HG03460 (cell line): ENCODE measurements around the gene ZC3H6.

Experiments
- ATAC-seq: cut with Tn5 transposase; IDR thresholded peaks from one replicate; pipeline ENCODE4 v1.9.1; 2021; ENCODE audit not compliant: unreplicated experiment

ZC3H6 gene, protein sequence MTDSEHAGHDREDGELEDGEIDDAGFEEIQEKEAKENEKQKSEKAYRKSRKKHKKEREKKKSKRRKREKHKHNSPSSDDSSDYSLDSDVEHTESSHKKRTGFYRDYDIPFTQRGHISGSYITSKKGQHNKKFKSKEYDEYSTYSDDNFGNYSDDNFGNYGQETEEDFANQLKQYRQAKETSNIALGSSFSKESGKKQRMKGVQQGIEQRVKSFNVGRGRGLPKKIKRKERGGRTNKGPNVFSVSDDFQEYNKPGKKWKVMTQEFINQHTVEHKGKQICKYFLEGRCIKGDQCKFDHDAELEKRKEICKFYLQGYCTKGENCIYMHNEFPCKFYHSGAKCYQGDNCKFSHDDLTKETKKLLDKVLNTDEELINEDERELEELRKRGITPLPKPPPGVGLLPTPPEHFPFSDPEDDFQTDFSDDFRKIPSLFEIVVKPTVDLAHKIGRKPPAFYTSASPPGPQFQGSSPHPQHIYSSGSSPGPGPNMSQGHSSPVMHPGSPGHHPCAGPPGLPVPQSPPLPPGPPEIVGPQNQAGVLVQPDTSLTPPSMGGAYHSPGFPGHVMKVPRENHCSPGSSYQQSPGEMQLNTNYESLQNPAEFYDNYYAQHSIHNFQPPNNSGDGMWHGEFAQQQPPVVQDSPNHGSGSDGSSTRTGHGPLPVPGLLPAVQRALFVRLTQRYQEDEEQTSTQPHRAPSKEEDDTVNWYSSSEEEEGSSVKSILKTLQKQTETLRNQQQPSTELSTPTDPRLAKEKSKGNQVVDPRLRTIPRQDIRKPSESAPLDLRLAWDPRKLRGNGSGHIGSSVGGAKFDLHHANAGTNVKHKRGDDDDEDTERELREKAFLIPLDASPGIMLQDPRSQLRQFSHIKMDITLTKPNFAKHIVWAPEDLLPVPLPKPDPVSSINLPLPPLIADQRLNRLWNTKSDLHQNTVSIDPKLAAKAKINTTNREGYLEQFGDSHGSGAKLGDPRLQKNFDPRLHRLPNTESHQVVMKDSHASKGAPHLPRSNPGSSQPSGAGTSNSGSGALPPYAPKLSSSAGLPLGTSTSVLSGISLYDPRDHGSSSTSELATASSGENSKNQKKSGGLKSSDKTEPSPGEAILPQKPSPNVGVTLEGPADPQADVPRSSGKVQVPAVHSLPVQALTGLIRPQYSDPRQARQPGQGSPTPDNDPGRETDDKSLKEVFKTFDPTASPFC

DNA sequence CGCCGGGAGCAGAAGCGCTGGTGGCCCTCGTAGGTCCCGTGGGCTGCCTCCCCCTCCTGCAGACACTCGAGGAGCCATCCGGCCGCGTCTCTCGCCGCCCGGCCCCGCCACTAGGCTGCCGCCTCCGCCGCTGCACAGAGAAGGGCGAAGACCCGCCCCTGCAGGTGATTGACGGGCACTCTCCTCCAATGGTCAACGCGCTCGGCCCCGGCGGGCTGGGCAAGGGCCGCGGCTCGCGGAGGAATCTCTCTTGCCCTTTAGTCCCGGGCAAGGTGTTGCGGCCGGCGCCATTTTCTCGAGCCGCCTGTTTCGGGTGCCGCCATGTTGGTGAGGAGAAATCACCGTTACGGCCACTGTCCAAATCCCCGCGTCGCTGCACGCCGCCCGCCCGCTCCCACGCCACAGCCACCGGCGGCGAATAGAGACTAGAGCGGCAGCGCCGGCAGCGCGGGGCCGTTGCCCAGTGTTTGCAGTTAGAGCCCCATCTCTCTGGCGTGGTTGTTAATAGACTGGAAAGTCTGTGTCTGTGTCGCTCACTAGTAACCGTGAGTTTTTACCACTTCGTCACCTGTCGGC, at the start of gene ZC3H6:
TSS of gene ZC3H6 (plus strand) at position 287 of the 576 bp plus-strand sequence. CDS start 398 bp downstream, outside the sequence.
- ATAC-seq = peak; percentile 94

DNA sequence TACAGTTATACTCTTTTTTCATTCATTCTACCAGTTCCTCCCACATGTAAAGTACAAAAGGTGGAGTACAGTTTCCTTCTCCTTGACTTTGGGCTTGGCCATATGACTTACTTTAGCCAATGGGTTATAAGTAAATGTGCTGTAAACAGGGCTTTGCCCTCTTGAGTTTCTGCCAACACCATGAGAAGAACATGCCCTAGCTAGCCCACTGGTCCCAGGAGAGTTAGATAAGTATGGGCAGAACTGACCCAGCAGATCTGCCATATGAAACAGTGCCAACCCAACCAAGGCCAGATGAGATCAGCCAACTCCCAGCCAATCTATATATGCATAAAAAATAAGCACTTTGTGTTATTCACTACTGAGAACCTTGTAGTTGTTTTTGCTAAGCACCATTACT, 46.0 kb upstream of the ZC3H6 start:
- ATAC-seq = no peak

GRCh38 chr2:112230371-112230770, 45.0 kb upstream of the ZC3H6 start:
- no peak for ATAC-seq

- ATAC-seq = no peak
Observed at GRCh38 chr2:112239862-112240261, 35.5 kb upstream of the ZC3H6 start.

- ATAC-seq = no peak
Observed at GRCh38 chr2:112242384-112242783, 33.0 kb upstream of the ZC3H6 start.

DNA sequence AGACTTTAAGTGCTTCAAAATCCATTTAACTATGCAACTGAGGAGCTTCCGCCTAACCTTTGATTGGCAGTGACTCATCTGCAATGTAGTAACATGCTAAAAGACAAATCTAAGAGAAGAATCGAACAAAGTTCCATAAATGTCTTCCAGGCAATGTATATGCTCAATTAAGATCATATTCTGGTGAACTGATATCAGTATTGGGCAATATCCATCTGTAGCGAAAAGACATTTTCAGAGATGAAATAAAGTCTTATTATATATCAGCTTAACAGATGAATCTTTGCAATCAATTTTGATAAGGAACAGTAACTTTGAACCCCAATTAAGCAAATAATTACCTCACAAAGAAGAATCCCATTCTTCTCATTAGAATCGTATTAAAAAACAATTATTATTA, 32.2 kb upstream of the ZC3H6 start:
- no peak for ATAC-seq

- ATAC-seq = no peak
Observed at GRCh38 chr2:112244854-112245253, 30.5 kb upstream of the ZC3H6 start.

DNA sequence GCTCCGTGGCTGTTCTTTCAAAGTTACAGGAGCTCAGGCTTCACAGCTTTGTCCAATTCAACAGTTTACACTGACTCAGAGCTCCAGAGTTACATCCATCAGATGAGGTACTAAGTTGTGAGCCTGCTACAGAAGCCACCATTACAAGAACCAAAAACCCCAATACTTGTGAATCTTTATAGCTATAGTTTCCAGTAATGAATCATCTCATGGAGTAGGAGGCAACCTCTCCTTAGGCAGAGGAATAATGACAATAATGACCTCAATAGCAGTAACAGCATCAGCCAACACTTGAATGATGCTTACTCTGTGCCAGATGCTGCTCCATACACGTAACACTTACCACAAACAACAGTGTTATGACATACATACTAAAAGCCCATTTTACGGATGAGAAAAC, 24.1 kb upstream of the ZC3H6 start:
- ATAC-seq = no peak

- no peak for ATAC-seq
Observed at GRCh38 chr2:112253261-112253815, 22.1 kb upstream of the ZC3H6 start.

- ATAC-seq = peak; percentile 89
Observed at GRCh38 chr2:112254466-112255240, 20.7 kb upstream of the ZC3H6 start, which contains the start of gene ZC3H8. TSS of gene ZC3H8 (minus strand) at chr2:112255042. CDS start at chr2:112254981, 61 bp downstream.

DNA sequence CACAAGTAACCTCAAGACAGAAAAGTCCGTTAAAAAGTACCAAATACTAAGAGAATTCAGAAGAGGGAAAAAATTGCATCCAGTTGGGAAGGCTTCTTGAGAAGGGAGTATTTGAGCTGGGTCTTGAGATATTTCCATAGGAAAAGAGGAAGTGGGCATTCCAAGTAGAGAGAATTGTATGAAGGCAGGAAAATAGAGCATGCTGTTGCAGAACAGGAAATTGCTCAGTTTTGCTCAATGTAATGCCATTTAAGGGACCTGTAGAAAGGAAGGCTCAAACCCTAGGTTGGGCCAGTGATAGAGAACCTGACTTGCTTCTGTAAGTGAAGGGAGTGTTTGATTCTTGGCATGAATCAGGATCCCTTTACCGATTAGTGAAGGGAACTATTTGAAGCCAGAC, 19.5 kb upstream of the ZC3H6 start:
- no peak for ATAC-seq

DNA sequence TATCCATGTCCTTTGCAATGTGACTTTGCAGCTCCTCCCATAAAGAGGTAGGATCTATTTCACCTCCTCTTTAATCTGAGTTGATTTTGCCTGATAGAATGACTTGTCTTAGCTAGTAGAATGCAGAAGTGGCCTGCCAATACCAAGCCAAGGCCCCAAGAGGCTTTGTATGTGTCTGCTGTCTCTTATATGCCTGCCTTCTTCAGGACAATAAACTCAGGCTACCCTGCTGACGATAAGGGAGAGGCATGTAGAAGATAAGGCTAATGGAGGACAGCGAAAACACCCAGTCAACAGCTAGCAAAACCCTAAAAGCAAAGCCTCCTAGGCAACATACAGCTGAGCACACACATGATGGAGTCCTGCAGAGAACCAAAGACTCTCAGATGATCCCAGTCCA, 18.7 kb upstream of the ZC3H6 start:
- no peak for ATAC-seq

DNA sequence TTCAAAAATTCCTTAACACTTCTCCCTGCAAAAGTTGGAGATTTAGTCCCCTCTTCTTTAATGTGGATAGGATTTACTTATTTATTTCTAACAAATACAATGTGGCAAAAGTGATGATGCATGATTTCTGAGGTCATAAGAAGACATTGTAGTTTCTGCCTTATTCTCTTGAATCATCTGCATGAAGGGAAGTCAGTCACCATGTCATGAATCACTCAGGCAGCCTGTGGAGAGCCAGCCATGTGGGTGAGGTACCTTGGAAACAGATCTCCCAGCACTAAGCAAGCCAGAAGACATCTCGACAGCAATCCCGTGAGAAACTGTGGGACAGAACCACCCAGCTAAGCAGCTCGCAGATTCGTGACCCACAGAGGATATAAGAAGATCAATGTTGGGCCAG, 17.8 kb upstream of the ZC3H6 start:
- no peak for ATAC-seq

GRCh38 chr2:112259509-112260294, 15.7 kb upstream of the ZC3H6 start:
- ATAC-seq = no peak

DNA sequence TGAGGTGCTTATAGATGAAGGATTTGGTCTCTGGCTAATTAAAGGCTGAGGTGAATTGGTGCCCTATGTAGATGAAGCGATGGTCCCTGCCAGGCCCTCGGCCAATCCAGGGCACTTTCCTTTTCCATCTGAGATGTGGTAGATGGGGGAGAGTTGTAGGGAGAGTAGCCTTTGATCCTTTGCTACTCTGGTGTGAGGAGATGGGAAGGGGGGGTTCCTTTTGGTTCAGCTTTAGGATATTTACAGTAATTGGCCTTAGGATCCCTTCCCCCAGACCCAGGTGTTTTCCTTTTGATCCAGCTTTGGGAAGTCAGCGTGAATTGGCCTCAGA, 15.1 kb upstream of the ZC3H6 start:
- ATAC-seq = no peak

GRCh38 chr2:112262876-112263275, 12.5 kb upstream of the ZC3H6 start:
- ATAC-seq = no peak

DNA sequence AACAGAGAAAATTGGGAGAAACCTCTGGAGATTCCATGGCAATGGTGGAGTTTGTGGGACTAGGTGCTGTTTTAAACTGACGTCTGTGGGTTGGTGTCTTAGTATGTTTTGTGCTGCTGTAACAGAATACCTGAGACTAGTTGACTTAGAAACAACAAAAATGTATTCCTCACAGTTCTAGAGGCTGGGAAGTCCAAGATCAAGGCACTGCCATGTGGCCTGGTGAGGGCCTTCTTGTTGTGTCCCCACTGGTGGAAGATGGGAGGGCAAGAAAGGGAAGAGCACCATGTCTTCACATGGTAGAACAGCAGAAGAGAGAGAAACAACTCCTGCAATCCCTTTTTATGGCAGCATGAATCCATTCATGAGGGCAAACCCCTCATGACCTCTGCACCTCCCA, 6.8 kb upstream of the ZC3H6 start:
- no peak for ATAC-seq

DNA sequence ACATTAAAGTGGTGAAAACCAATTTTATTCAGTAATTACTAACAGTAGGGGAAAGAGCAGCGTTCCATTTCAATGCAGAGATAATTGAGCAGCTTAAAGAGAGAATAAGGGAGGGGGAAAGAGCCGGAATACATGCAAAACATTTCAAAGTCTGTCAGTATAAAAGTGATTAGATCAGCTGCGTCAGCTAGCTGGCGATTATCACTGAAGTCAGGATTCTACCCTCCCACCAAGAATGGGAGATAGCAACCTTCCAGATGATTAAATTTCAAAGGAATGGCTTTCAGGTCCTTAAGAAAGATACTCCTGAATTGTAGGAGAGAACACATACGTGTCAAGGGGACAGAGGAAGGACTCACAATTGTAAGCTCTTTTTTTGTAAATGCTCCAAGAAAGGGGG, 2.7 kb upstream of the ZC3H6 start:
- no peak for ATAC-seq

- ATAC-seq = no peak
Observed at GRCh38 chr2:112273349-112273748, 2.0 kb upstream of the ZC3H6 start.
